NK-92 (cell line): Measurements from ENCODE around the gene CPN2.

Experiments
- DNase-seq: peaks from one replicate; lab custom pipeline; 2025; ENCODE audit not compliant: unreplicated experiment; lab: John Stamatoyannopoulos, UW

CPN2 gene

GRCh38 chr3:194357681-194358080 lies 6.6 kb upstream of the CPN2 start:
- no peak for DNase-seq

GRCh38 chr3:194355379-194355778 lies 4.3 kb upstream of the CPN2 start:
- no peak for DNase-seq

GRCh38 chr3:194354315-194354714 lies 3.2 kb upstream of the CPN2 start:
- DNase-seq, result no peak

DNA sequence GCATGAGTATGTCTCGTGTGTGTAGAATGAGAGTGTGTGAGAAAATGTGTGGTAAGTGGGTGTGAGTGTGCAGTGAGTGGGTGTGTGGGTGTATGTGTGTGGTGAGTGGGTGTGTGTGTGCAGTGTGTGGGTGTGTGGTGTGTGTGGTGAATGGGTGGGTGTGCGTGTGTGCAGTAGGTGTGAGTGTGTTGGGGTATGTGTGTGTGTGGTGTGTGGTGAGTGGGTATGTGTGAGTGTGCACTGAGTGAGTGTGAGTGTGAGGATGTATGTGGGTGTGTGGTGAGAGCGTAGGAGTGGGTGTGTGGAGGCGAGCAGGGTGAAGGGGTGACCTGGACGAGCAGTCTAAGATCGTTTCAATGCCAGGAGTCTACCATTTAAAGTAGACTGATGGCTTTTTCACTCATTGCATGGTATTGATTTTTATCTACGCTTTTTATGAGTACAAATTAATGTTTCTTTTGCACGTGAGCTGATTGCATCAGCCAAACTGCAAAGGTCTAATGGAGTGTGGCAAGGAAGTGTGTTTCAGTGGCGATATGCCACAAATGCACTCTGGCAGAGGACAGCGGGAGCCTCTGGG lies 1.6 kb upstream of the CPN2 start:
- DNase-seq, result no peak

- no peak for DNase-seq
These were observed 916 bp upstream of the CPN2 start for GRCh38 chr3:194351952-194352536.

DNA sequence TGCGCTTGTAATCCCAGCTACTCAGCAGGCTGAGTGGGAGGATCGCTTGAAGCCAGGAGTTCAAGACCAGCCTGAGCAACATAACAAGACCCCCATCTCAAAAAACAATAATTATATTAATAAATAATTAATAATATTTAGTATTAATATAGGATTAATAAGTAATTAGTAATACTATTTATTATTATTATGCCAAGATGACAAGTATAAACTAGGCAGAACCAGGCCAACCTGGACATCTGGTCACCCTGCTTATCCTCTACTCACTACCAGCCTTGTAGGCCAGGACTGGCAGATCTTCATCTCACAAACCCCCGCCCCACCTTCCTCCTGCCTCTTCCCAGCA lies 429 bp downstream of the CPN2 start:
- DNase-seq, result no peak

- no peak for DNase-seq
These were observed 2.8 kb downstream of the CPN2 start for GRCh38 chr3:194348354-194348753.

DNA sequence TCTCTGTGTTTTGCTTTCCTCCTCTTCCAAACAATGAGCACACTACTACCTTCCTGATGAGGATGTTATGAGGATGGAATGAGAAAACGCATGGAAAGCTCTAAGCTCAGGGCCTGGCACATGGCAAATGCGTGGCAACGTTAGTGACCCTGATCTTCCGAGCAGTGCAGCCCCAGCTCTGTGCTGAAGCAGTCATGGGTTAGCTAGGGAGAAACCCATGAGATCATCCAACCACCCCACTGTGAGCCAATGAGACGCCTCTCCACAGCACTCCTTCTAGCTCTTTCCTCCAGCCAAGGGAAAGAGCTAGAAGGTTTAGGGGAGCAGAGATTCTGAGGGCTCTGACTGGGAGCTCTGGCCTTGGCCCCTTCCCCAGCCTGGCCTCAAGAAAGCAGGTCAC lies 4.5 kb downstream of the CPN2 start:
- no peak for DNase-seq

DNA sequence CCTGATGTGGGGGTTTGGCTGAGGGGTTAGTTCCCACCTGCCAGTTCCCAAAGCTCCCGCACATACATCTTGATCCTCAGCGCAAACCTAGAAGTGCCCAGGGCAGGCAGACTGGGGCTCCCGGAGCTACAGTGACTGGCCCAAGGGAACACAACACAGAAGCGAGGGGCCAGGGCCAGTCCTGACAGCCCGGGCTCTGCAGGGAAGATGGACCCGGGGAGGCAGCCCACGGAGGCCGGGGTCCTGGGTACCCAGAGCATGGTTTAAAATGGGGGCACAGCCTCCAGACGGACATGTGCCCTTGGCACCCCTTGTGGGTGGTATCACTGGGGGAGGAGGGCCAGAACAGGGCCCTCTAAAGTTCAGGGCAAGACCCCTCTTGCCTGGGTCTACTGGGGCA lies 5.1 kb downstream of the CPN2 start:
- DNase-seq, result no peak

DNA sequence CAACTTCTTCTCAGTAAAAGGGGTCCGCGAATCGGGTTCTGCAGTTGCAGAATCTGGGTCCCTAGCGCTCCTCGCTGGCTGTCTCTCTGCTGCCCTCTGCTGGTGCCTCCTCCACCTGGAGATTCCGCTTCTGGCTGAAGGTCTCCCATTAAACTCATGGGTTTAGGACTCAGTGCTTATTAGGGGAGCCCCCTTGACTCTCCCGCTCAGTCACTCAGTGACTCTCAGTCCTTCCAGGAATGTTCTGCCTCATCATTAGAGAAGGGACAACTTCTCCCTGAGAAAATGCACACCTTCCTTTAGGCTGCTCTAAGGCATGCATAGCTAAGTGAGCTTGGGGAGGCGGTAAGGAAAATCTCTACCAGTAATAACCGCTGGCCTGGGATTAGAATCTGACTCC lies 7.1 kb downstream of the CPN2 start:
- no peak for DNase-seq

- DNase-seq, result no peak
These were observed 7.6 kb downstream of the CPN2 start for GRCh38 chr3:194343561-194343893.

GRCh38 chr3:194342861-194343560 lies 8.1 kb downstream of the CPN2 start:
- no peak for DNase-seq

DNA sequence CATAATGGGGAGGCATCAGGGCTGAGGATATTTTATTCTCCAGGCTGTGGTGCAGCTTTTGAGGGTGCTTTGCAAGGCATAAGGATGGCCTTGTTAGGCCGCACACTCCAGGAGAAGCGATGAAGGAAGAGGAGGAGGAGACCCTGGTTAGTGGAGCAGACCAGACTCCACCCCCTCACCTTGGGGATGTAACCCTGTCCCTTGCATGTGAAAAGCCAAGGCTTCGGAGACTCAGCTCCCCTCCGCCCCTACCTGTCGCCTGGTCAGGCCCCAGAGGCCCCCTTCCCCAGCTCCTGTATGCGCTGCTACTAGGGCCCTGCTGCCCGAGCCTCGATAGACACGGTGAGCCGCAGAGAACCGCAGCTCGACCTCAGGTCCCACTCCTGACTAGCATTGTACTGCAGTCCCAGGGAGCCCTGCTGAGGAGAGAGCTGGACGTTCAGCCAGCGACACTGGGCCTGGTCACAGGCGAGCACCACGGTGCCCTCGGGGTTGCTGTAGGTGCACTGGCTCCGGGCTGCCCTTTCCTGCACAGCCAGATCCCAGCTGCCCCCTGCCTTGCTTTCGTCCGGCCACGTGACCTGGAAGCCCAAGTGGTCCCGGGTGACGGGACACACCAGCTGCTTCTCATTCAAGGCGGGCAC lies 10.2 kb downstream of the CPN2 start:
- DNase-seq, result no peak

- DNase-seq, result no peak
These were observed 11.3 kb downstream of the CPN2 start for GRCh38 chr3:194339840-194340239.

DNA sequence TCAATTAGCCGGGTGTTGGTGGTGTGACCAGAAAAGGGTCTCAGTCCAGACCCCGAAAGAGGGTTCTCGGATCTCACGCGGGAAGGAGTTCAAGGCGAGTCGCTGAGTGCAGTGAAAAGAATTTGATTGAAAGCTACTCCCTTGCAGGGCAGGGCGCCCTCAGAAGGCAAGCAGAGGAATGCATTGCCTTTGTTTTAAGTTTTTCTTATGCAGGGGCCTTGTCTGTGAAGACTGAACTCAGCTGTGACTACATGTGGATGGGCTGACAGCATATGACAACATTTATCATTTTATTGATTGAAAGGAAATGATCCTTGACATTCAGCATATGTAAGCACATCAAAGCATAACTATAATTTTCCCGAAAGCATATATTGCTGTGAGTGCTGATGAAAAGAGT lies 11.8 kb downstream of the CPN2 start:
- DNase-seq, result no peak

DNA sequence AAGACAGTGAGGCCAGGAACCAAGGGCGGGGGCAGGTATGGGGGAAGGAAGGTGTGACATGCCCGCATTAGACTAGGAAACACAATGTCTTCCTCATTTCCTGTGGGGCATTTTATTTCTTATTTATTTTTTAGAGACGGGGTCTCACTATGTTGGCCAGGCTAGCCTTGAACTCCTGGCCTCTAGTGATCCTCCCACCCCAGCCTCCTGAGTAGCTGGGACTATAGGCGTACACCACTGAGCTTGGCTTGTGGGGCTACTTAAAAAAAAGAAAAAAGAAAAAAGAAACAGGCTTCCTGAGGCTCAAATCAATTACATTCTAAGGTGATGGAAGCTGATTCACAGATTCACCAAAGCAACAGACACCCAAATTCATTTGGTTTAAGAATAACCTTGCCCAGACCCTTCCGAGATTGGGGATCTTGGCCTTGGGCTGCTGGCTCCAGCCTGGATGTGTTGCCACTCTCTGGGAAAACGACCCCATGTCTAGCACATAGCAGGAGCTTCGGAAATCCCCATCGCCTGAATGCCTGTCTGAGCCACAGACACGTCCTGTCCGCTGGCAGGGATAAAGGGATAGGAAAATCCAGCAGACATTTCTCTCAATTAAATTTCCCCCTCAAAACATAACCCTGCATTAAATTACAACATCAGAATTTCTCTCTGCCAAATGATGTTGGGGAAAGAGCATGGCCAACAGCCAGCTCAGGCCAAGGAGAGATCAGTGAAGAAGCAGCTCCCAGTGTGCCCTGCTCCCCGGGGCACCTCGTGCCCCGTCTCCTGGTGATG lies 13.0 kb downstream of the CPN2 start:
- no peak for DNase-seq

- no peak for DNase-seq
These were observed 14.3 kb downstream of the CPN2 start for GRCh38 chr3:194336601-194337355.

- DNase-seq, result no peak
These were observed 17.2 kb downstream of the CPN2 start for GRCh38 chr3:194333981-194334320.

- no peak for DNase-seq
These were observed 17.7 kb downstream of the CPN2 start for GRCh38 chr3:194333212-194333980.

DNA sequence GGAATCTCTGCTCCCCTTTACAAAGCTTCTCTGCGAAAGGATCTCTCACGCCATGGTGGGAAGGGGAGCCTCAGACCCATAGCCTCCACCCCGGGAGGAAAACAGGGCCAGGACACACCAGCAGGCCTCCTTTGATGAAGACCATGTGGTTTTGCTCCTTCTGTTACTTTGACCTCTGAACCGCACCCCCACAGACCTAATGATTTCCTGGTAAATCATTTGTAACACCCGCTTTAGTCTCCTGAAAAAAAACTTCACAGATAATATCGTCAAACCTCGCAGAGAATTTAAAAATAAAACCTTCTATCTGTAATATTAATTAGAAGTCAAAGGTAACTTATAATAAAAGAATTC lies 18.3 kb downstream of the CPN2 start:
- no peak for DNase-seq
